Adrenal gland (tissue), 12 donors: Measurements from ENCODE around the gene GNG11. TPM values are rescaled to one million over a fixed set of nuclear protein-coding genes. Genes with fewer than 3 reads are reported as not detected.

Source experiments
- DNase-seq, 7 donors: peaks; one replicate each; pipeline ENCODE4 v3.0.0-alpha.2; 2019 to 2020
- H3K27ac ChIP-seq, 5 donors: fragments of 200-600 bp; sonication (generic) in 4 of 5; 1 replicate in 3 of 5; 2 replicates in 2 of 5; pipeline versions ENCODE4 v1.5.1 to v1.8.0; 2016 to 2020; ENCODE audit warnings: mild to moderate bottlenecking in 1 of 5
- H3K27me3 ChIP-seq: fragments of 200-600 bp; 2 replicates; pipeline ENCODE4 v1.8.0; 2021
- H3K36me3 ChIP-seq, 2 donors: fragments of 200-600 bp; replicated peaks in 1 of 2; 1 replicate in 1 of 2; 2 replicates in 1 of 2; pipeline versions ENCODE4 v1.5.1 to v1.8.0; 2018 to 2022
- H3K4me1 ChIP-seq, 2 donors: fragments of 200-600 bp; replicated peaks in 1 of 2; 1 replicate in 1 of 2; 2 replicates in 1 of 2; pipeline versions ENCODE4 v1.5.1 to v1.8.0; 2018 to 2021
- H3K4me3 ChIP-seq, 4 donors: fragments of 200-600 bp; sonication (generic) in 3 of 4; one replicate each; pipeline ENCODE4 v1.5.1; 2016 to 2018
- H3K9me3 ChIP-seq, 3 donors: fragments of 200-600 bp; sonication (generic) in 1 of 3; replicated peaks in 1 of 3; 1 replicate in 2 of 3; 2 replicates in 1 of 3; pipeline versions ENCODE4 v1.5.1 to v1.8.0; 2016 to 2021
- POLR2A ChIP-seq, 2 donors: fragments of 450-650 bp; IDR thresholded peaks; one replicate each; pipeline ENCODE4 v1.6.1; 2017; ENCODE audit warnings: antibody characterized with exemption in 2 of 2, mild to moderate bottlenecking in 2 of 2, moderate library complexity in 1 of 2
- WGBS, 4 donors: extraction: QIAGEN DNeasy Blood & Tissue Kit in 2 of 4; methylation state at CpG; one replicate each; pipeline versions ENCODE4 v1.1.5 to v1.1.7; 2013 to 2017; 5-methylcytosine and 5-hydroxymethylcytosine counted together
- intact Hi-C, 2 donors: fragments of 100-400 bp; cut with DNase I; formaldehyde crosslinking; loops; one replicate each; pipeline versions ENCODE4 v1.14.1 to v1.15.0; 2022 to 2023
- polyA plus RNA-seq, 3 donors: library from polyadenylated mRNA; stranded (reverse); fragments of 200-250 nt in 2 of 3; fragments of 350-450 nt in 1 of 3; fragmentation: Illumina TruSeq in 1 of 3; extraction: RNeasy Lipid Tissue Mini Kit (QIAGEN cat#74804) in 1 of 3; gene quantifications; one replicate each; pipeline ENCODE4 v1.2.3, GENCODE V29; 2013 to 2014
- total RNA-seq, 9 donors: library from RNA; depleted of rRNA in 4 of 9; stranded (reverse); fragments of >200 nt in 4 of 9; fragments of 120-200 nt in 1 of 9; fragmentation: NEBNext Ultra II Directional in 1 of 9; extraction: Animal tissue kit (Norgen Biotek cat#: 25700) in 1 of 9; gene quantifications; one replicate each; pipeline versions ENCODE4 v1.1.0 to v1.2.4, GENCODE V29; 2013 to 2023
- TF ChIP-seq, protein P1 (sequence below), 6 experiments: fragments of 450-650 bp in 4 of 6; fragments of 200-600 bp in 2 of 6; sonication (generic) in 1 of 6; IDR thresholded peaks; 1 replicate in 5 of 6; 2 replicates in 1 of 6; pipeline versions ENCODE4 v1.5.1 to v1.8.0; 2016 to 2021; ENCODE audit warnings: antibody characterized with exemption in 6 of 6, mild to moderate bottlenecking in 2 of 6, moderate library complexity in 1 of 6
- donor health status: healthy with polysubstance abuse.
- donor health status: Bipolar disorder and iron deficiency.
- donor health status: DM: yes; HTN: yes; CAD: no.
- donor health status: DM: no; HTN: no; CAD: no.
- donor health status: DM: no; HTN: no; CAD: no.
- donor health status: DM: yes; HTN: yes; CAD: no.

GNG11 gene
- total and polyA plus RNA-seq, 12 donors = 8.3 to 39.0 (median 18.2) TPM

- Histone ChIP-seq H3K27ac (peak overlapping the region in 1 of 5 donors; percentile 7), H3K36me3 (no peaks in the 10 kb centered on the region), H3K4me3 (no peak overlapping the region), H3K4me1 (peaks cover 5 to 8% of the 10 kb centered on the region in 2 donors), H3K27me3 (peaks cover 11% of the 10 kb centered on the region), H3K9me3 (no peaks in the 10 kb centered on the region)
- intact Hi-C loops = no loop called here
- 43 to 65% (median 60%) methylated on average over 1 of the region's 1 CpG for WGBS, 4 donors
- no peak for TF ChIP-seq POLR2A (IDR thresholded peaks at IDR 0.05)
- TF ChIP-seq, protein P1, sequence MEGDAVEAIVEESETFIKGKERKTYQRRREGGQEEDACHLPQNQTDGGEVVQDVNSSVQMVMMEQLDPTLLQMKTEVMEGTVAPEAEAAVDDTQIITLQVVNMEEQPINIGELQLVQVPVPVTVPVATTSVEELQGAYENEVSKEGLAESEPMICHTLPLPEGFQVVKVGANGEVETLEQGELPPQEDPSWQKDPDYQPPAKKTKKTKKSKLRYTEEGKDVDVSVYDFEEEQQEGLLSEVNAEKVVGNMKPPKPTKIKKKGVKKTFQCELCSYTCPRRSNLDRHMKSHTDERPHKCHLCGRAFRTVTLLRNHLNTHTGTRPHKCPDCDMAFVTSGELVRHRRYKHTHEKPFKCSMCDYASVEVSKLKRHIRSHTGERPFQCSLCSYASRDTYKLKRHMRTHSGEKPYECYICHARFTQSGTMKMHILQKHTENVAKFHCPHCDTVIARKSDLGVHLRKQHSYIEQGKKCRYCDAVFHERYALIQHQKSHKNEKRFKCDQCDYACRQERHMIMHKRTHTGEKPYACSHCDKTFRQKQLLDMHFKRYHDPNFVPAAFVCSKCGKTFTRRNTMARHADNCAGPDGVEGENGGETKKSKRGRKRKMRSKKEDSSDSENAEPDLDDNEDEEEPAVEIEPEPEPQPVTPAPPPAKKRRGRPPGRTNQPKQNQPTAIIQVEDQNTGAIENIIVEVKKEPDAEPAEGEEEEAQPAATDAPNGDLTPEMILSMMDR (IDR thresholded peaks at IDR 0.05) = no peak
- no peak for DNase-seq
Measured at GRCh38 chr7:93894426-93894825, 27.1 kb upstream of the GNG11 start.

GRCh38 chr7:93894966-93895640 is 26.4 kb upstream of the GNG11 start:
- Histone ChIP-seq H3K27ac (peak overlapping the region in 1 of 5 donors; percentile 7), H3K9me3 (no peaks in the 10 kb centered on the region), H3K4me3 (no peak overlapping the region), H3K4me1 (peaks cover 4 to 7% of the 10 kb centered on the region in 2 donors), H3K36me3 (no peaks in the 10 kb centered on the region), H3K27me3 (peaks cover 11% of the 10 kb centered on the region)
- intact Hi-C loops = no loop called here
- TF ChIP-seq POLR2A (IDR thresholded peaks at IDR 0.05) = no peak
- TF ChIP-seq, protein P1 (IDR thresholded peaks at IDR 0.05) = no peak
- DNase-seq = no peak
- WGBS, 4 donors = 71 to 85% (median 73%) methylated on average over 3 of the region's 3 CpGs

GRCh38 chr7:93895859-93896600 is 25.5 kb upstream of the GNG11 start:
- no peaks in the 10 kb centered on the region for H3K9me3 ChIP-seq
- WGBS, 4 donors = 82 to 90% (median 84%) methylated on average over 4 of the region's 4 CpGs
- intact Hi-C loops = no loop called here
- no peaks in the 10 kb centered on the region for H3K4me1 ChIP-seq
- H3K36me3 ChIP-seq = no peaks in the 10 kb centered on the region
- TF ChIP-seq POLR2A (IDR thresholded peaks at IDR 0.05) = no peak
- TF ChIP-seq, protein P1 (IDR thresholded peaks at IDR 0.05) = no peak
- H3K27me3 ChIP-seq = peaks cover 5% of the 10 kb centered on the region
- no peak overlapping the region for H3K4me3 ChIP-seq
- no peak for DNase-seq
- H3K27ac ChIP-seq = no peak overlapping the region

DNA sequence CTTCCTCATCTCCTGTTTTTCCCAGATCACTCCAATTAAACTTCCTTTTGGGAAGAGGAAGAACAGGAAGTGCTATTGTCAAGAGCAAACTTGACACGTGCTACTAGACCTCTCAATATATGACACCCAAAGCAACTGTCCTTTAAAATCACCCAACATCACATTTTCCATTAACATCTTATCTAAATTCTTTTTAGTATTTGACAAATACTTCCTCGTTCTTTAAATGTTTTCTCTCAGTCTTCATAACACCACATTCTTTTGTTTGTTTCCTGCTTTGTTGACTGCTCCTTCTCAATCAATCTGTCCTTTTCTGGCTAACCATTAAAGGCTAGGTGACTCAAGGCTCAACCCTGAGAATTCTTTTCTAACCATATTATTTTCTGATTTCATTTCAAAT is 23.9 kb upstream of the GNG11 start:
- no peak for TF ChIP-seq POLR2A (IDR thresholded peaks at IDR 0.05)
- TF ChIP-seq, protein P1 (IDR thresholded peaks at IDR 0.05) = no peak
- intact Hi-C loops = no loop called here
- no peak overlapping the region for H3K4me3 ChIP-seq
- no peak for DNase-seq
- no peaks in the 10 kb centered on the region for H3K4me1 ChIP-seq
- 59 to 69% (median 65%) methylated on average over 2 of the region's 2 CpGs for WGBS, 4 donors
- no peak overlapping the region for H3K27ac ChIP-seq
- H3K27me3 ChIP-seq = no peaks in the 10 kb centered on the region
- H3K36me3 ChIP-seq = no peaks in the 10 kb centered on the region
- H3K9me3 ChIP-seq = no peaks in the 10 kb centered on the region
